ENCODE results near the gene MAP2K5.

- TF ChIP-seq, protein P1, sequence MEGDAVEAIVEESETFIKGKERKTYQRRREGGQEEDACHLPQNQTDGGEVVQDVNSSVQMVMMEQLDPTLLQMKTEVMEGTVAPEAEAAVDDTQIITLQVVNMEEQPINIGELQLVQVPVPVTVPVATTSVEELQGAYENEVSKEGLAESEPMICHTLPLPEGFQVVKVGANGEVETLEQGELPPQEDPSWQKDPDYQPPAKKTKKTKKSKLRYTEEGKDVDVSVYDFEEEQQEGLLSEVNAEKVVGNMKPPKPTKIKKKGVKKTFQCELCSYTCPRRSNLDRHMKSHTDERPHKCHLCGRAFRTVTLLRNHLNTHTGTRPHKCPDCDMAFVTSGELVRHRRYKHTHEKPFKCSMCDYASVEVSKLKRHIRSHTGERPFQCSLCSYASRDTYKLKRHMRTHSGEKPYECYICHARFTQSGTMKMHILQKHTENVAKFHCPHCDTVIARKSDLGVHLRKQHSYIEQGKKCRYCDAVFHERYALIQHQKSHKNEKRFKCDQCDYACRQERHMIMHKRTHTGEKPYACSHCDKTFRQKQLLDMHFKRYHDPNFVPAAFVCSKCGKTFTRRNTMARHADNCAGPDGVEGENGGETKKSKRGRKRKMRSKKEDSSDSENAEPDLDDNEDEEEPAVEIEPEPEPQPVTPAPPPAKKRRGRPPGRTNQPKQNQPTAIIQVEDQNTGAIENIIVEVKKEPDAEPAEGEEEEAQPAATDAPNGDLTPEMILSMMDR (conservative IDR thresholded peaks at IDR 0.05) = no peak
- TF ChIP-seq ZFX (IDR thresholded peaks at IDR 0.05) = no peak
Measured at GRCh38 chr15:67803996-67804843, 261.7 kb downstream of the MAP2K5 start.
